Erythroblast (primary cell): ENCODE results near the gene GRIN2C.

Experiments used
- GATA1 ChIP-seq: IDR thresholded peaks from 2 replicates; pipeline ENCODE4 v1.6.1; 2011; ENCODE audit warnings: low read depth, mild to moderate bottlenecking, control low read depth, low read length, moderate library complexity
- POLR2A ChIP-seq: IDR thresholded peaks from 2 replicates; pipeline ENCODE4 v1.6.1; 2011; ENCODE audit warnings: mild to moderate bottlenecking, low read length

DNA sequence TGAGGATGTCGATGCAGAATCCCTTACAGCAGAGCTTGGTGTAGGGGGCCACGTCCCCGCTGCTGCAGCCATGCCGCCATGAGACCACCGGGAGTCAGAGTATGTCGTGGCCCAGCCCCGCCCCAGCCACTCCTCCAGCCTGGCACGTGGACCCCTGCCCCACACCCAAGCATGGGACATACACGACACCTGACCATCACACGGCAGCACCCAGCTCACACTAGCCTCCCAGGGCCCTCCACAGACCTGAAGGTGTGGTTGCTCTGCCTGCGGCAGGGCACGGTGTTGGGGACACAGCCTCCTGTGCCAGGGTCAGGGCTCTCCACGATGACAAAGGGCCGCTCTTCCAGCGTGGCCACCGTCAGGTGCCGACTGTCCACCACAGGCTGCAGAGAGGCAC lies 9.4 kb downstream of the GRIN2C start:
- TF ChIP-seq POLR2A (no peak), GATA1 (no peak)
